H1 (cell line): ENCODE measurements around the gene OSBP2.

Source experiments
- FOSL1 ChIP-seq: IDR thresholded peaks from 2 replicates; pipeline ENCODE4 v1.6.1; 2011; ENCODE audit warnings: mild to moderate bottlenecking, low read depth, low read length, moderate library complexity; ENCODE audit not compliant: insufficient read depth
- JUN ChIP-seq: IDR thresholded peaks from 2 replicates; pipeline ENCODE4 v1.6.1; 2011; ENCODE audit warnings: low read depth, mild to moderate bottlenecking, improper control_type of control experiment, low read length
- MAFK ChIP-seq: IDR thresholded peaks from 2 replicates; pipeline ENCODE4 v1.6.1; 2012; ENCODE audit warnings: low read depth, mild to moderate bottlenecking, improper control_type of control experiment, low read length
- MAX ChIP-seq: IDR thresholded peaks from 2 replicates; pipeline ENCODE4 v1.6.1; 2012; ENCODE audit warnings: inconsistent platforms
- NRF1 ChIP-seq: IDR thresholded peaks from 2 replicates; pipeline ENCODE4 v1.6.1; 2011; ENCODE audit warnings: mild to moderate bottlenecking, low read depth, low read length, improper control_type of control experiment
- POLR2A ChIP-seq, 2 experiments: IDR thresholded peaks; 1 replicate in 1 of 2; 2 replicates in 1 of 2; pipeline ENCODE4 v1.6.1; 2011; ENCODE audit warnings: low read depth in 2 of 2, low read length in 2 of 2, mild to moderate bottlenecking in 2 of 2; ENCODE audit errors: control extremely low read depth in 1 of 2
- POLR2AphosphoS5 ChIP-seq: IDR thresholded peaks from 2 replicates; pipeline ENCODE4 v1.6.1; 2011; ENCODE audit warnings: low read depth, low read length
- RBBP5 ChIP-seq: IDR thresholded peaks from 2 replicates; pipeline ENCODE4 v1.7.1; 2012; ENCODE audit warnings: low read depth, mild to moderate bottlenecking, inconsistent platforms, low read length, moderate library complexity, borderline replicate concordance
- SAP30 ChIP-seq: fragments of 300-600 bp; sonication (generic); IDR thresholded peaks from 2 replicates; pipeline ENCODE4 v1.7.1; 2012; ENCODE audit warnings: low read length, moderate library complexity, mild to moderate bottlenecking, inconsistent platforms; ENCODE audit not compliant: insufficient read depth, insufficient replicate concordance
- SP1 ChIP-seq: IDR thresholded peaks from 2 replicates; pipeline ENCODE4 v1.6.1; 2011; ENCODE audit warnings: low read depth, low read length
- SRF ChIP-seq: IDR thresholded peaks from 2 replicates; pipeline ENCODE4 v1.6.1; 2011; ENCODE audit warnings: mild to moderate bottlenecking, low read depth, low read length, moderate library complexity
- ZNF274 ChIP-seq: IDR thresholded peaks from 2 replicates; pipeline ENCODE4 v1.7.0; 2012; ENCODE audit warnings: low read length, borderline replicate concordance; ENCODE audit errors: extremely low read depth
- TF ChIP-seq, protein P1 (sequence below), 3 experiments: IDR thresholded peaks; 1 replicate in 2 of 3; 2 replicates in 1 of 3; pipeline versions ENCODE4 v1.5.1 to v1.6.1; 2011; ENCODE audit warnings: low read length in 3 of 3, mild to moderate bottlenecking in 3 of 3, inconsistent platforms in 2 of 3, low read depth in 1 of 3, moderate library complexity in 1 of 3; ENCODE audit not compliant: insufficient read depth in 1 of 3; ENCODE audit errors: control extremely low read depth in 1 of 3

- TF ChIP-seq, protein P1, sequence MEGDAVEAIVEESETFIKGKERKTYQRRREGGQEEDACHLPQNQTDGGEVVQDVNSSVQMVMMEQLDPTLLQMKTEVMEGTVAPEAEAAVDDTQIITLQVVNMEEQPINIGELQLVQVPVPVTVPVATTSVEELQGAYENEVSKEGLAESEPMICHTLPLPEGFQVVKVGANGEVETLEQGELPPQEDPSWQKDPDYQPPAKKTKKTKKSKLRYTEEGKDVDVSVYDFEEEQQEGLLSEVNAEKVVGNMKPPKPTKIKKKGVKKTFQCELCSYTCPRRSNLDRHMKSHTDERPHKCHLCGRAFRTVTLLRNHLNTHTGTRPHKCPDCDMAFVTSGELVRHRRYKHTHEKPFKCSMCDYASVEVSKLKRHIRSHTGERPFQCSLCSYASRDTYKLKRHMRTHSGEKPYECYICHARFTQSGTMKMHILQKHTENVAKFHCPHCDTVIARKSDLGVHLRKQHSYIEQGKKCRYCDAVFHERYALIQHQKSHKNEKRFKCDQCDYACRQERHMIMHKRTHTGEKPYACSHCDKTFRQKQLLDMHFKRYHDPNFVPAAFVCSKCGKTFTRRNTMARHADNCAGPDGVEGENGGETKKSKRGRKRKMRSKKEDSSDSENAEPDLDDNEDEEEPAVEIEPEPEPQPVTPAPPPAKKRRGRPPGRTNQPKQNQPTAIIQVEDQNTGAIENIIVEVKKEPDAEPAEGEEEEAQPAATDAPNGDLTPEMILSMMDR (IDR thresholded peaks at IDR 0.05; ENCODE audit: control extremely low read depth in 1 of 3, insufficient read depth in 1 of 3, low read depth in 1 of 3, low read length in 3 of 3) = no peak
- TF ChIP-seq NRF1 (no peak), ZNF274 (no peak), SAP30 (no peak), POLR2AphosphoS5 (no peak), JUN (no peak), FOSL1 (no peak), RBBP5 (no peak), MAX (no peak), MAFK (no peak), POLR2A (IDR thresholded peaks at IDR 0.05; ENCODE audit: control extremely low read depth in 1 of 2, low read depth in 2 of 2, low read length in 2 of 2) (peak in 1 of 2 experiments; percentile 41; a peak in 1 of 3 replicates), SRF (no peak), SP1 (no peak)
Observed at GRCh38 chr22:30694171-30694639, 469 bp upstream of the OSBP2 start.
